ENCODE results near the gene SLC6A7.

The SLC6A7 gene

GRCh38 chr5:150172556-150172955 is 17.3 kb upstream of the SLC6A7 start:
- no peak for DNase-seq (ENCODE audit: low read depth)
- TF ChIP-seq, protein P1, sequence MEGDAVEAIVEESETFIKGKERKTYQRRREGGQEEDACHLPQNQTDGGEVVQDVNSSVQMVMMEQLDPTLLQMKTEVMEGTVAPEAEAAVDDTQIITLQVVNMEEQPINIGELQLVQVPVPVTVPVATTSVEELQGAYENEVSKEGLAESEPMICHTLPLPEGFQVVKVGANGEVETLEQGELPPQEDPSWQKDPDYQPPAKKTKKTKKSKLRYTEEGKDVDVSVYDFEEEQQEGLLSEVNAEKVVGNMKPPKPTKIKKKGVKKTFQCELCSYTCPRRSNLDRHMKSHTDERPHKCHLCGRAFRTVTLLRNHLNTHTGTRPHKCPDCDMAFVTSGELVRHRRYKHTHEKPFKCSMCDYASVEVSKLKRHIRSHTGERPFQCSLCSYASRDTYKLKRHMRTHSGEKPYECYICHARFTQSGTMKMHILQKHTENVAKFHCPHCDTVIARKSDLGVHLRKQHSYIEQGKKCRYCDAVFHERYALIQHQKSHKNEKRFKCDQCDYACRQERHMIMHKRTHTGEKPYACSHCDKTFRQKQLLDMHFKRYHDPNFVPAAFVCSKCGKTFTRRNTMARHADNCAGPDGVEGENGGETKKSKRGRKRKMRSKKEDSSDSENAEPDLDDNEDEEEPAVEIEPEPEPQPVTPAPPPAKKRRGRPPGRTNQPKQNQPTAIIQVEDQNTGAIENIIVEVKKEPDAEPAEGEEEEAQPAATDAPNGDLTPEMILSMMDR (IDR thresholded peaks at IDR 0.05; ENCODE audit: insufficient read depth, low read depth, low read length, missing control alignments) = no peak

DNA sequence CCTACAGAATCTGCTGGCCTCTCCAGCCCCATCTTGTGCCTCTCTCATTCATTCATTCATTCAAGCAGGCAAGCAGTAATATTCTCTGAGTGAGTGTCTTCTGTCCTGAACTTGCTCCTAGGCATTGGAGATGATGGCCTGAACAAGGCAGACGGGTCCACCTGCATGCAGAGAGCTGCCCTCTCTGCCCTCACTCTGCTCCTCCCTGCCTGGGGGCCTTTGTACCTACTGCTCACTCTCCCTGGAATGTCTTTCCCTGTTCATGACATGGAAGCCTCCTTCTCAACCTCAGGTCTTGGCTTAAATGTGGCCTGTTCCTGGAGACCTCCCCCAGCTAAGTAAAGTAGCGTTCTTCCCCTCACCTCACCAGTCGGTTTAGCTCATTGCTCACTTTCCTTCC is 16.7 kb upstream of the SLC6A7 start:
- DNase-seq (ENCODE audit: low read depth) = peak; percentile 24
- H3K4me3 ChIP-seq (ENCODE audit: low read length) = no peak overlapping the region
- TF ChIP-seq, protein P1 (IDR thresholded peaks at IDR 0.05; ENCODE audit: insufficient read depth, low read depth, low read length, missing control alignments) = no peak

More at GRCh38 chr5:150172556-150172955, 17.3 kb upstream of the SLC6A7 start:
- no peak overlapping the region for H3K4me3 ChIP-seq (ENCODE audit: low read length)

DNA sequence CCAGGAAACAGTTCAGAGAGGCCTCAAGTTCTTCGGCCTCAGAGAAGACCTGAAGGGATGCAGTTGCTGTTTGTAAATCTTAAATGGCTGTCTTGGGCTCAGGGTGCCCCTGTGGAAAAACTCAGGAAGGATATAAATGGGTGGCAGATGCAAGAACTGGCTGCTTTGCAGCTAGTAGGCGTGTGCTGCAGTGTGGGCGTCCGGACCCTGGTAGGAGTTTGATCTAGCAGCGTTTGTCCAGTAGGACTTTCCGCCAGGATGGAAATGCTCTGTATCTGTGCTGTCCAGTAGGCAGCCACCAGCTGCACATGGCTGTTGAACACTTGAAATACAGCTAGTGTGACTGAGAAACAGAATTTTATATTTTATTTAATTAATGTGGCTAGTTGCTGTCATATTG is 15.6 kb upstream of the SLC6A7 start:
- H3K4me3 ChIP-seq (ENCODE audit: low read length) = no peak overlapping the region
- TF ChIP-seq, protein P1 (IDR thresholded peaks at IDR 0.05; ENCODE audit: insufficient read depth, low read depth, low read length, missing control alignments) = no peak
- DNase-seq (ENCODE audit: low read depth) = no peak

DNA sequence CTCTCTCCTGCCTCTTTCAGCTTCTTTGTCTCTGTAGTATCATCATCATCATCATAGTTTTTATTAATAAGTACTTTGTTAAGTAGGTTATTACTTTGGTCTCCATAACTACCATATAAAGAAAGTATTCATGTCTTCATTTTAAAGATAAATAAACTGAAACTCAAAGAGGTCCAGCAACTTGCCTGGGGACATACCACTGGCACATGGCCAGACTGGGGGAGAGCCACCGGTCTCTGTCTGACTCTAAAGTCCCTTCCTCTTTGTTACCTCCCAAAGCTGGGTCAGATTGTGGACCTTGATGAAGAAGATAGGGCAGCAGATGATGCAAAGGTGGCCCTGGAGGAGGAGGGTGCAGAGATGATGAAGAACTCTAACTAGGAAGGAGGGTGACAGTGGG is 14.8 kb upstream of the SLC6A7 start:
- TF ChIP-seq, protein P1 (IDR thresholded peaks at IDR 0.05; ENCODE audit: insufficient read depth, low read depth, low read length, missing control alignments) = no peak
- no peak for DNase-seq (ENCODE audit: low read depth)
- no peak overlapping the region for H3K4me3 ChIP-seq (ENCODE audit: low read length)

GRCh38 chr5:150175536-150175935 is 14.3 kb upstream of the SLC6A7 start:
- H3K4me3 ChIP-seq (ENCODE audit: low read length) = no peak overlapping the region
- peak; percentile 32 for DNase-seq (ENCODE audit: low read depth)
- TF ChIP-seq, protein P1 (IDR thresholded peaks at IDR 0.05; ENCODE audit: insufficient read depth, low read depth, low read length, missing control alignments) = peak; percentile 41

DNA sequence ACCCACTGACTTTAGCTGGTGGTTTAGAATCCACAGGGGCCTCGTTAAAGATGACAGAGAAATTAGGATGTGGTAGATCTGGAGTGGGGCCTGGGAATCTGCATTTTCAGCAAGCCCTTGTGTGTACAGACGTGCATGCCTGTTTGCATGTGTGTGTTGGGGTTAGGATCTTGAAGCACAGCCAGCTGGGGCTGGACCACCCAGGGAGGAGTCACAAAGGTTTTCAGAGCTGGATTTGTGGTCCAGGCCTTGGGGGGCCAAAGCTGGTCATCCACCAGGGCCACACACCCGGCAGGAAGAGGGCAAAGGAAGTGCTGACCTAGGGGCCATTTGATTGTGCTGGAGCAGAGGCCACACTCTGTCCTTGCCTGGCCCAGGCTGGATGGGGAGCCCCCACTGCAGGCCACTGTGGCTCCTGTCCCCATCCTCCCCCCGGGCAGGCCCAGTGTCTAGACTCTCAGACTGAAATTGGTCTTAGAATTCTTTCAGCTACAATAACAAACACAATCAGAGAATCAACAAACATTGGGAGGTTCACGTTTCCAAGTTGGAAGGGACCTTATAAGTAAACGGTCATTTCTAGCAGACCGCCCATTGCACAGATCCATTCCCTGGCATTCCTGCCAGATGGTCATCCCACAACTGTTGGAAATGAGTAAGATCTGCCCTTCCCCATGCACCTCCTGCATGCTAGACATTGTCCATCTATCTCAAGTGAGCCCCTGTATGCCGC is 13.0 kb upstream of the SLC6A7 start:
- DNase-seq (ENCODE audit: low read depth) = no peak
- no peak overlapping the region for H3K4me3 ChIP-seq (ENCODE audit: low read length)
- TF ChIP-seq, protein P1 (IDR thresholded peaks at IDR 0.05; ENCODE audit: insufficient read depth, low read depth, low read length, missing control alignments) = no peak

DNA sequence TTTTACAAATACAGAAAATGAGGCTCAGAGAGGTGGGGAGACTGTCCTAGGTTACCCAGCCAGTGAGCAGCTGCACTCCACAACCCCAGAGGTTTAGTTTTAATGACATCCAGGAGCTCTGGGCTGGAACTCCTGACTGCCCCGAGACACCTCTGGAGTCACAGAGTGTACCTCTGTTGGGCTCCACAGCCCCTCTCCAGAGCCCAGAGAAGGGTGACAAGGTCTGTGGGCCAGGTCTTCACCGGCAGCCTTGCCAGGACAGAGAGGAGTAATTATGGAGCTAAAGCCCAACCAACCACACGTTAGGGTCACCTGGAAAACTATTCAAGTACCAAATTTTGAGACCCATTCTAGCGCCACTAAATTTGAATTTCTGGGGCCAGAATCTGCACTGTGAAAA is 12.1 kb upstream of the SLC6A7 start:
- H3K4me3 ChIP-seq (ENCODE audit: low read length) = no peak overlapping the region
- DNase-seq (ENCODE audit: low read depth) = no peak
- TF ChIP-seq, protein P1 (IDR thresholded peaks at IDR 0.05; ENCODE audit: insufficient read depth, low read depth, low read length, missing control alignments) = no peak

Measured in epithelial cell of esophagus (primary cell).